Activated naive CD4-positive, alpha-beta T cell treated with anti-CD3 and anti-CD28 coated beads, Interleukin-2, amount 50 U/mL, for 24 hours (primary cell): ENCODE results near the gene BNC2.
A peak's percentile ranks its signal among the peaks of the same experiment; 100 is the strongest.

Source experiments
- H3K27ac Mint-ChIP-seq: one replicate; pipeline ENCODE4 v1.8.0; 2021; ENCODE audit warnings: mild to moderate bottlenecking, mixed read lengths
- H3K27me3 Mint-ChIP-seq: one replicate; pipeline ENCODE4 v1.8.0; 2021; ENCODE audit warnings: mixed read lengths
- H3K36me3 Mint-ChIP-seq: one replicate; pipeline ENCODE4 v1.8.0; 2021; ENCODE audit warnings: mixed read lengths
- H3K4me1 Mint-ChIP-seq: one replicate; pipeline ENCODE4 v1.8.0; 2021; ENCODE audit warnings: mixed read lengths
- H3K4me3 Mint-ChIP-seq: one replicate; pipeline ENCODE4 v1.8.0; 2021; ENCODE audit warnings: mild to moderate bottlenecking, mixed read lengths
- H3K9me3 Mint-ChIP-seq: one replicate; pipeline ENCODE4 v1.8.0; 2021; ENCODE audit warnings: mixed read lengths

BNC2 gene

GRCh38 chr9:16879416-16879815 is 8.9 kb upstream of the BNC2 start:
- Mint-ChIP-seq H3K4me1 (no peaks in the 10 kb centered on the region), H3K4me3 (no peak overlapping the region), H3K36me3 (no peaks in the 10 kb centered on the region), H3K9me3 (peaks cover 5% of the 10 kb centered on the region), H3K27me3 (no peaks in the 10 kb centered on the region), H3K27ac (no peak overlapping the region)

GRCh38 chr9:16877256-16877655 is 6.8 kb upstream of the BNC2 start:
- H3K36me3 Mint-ChIP-seq: no peaks in the 10 kb centered on the region
- H3K4me3 Mint-ChIP-seq: no peak overlapping the region
- H3K4me1 Mint-ChIP-seq: no peaks in the 10 kb centered on the region
- peaks cover 4% of the 10 kb centered on the region for H3K27me3 Mint-ChIP-seq
- H3K9me3 Mint-ChIP-seq: peaks cover 5% of the 10 kb centered on the region
- H3K27ac Mint-ChIP-seq: no peak overlapping the region

GRCh38 chr9:16873126-16873802 is 2.8 kb upstream of the BNC2 start:
- Mint-ChIP-seq H3K4me3 (no peak overlapping the region), H3K27ac (no peak overlapping the region), H3K27me3 (peaks cover 19% of the 10 kb centered on the region), H3K36me3 (no peaks in the 10 kb centered on the region), H3K9me3 (no peaks in the 10 kb centered on the region), H3K4me1 (peaks cover 3% of the 10 kb centered on the region)

- H3K9me3 Mint-ChIP-seq: no peaks in the 10 kb centered on the region
- H3K27me3 Mint-ChIP-seq: peaks cover 19% of the 10 kb centered on the region
- H3K36me3 Mint-ChIP-seq: no peaks in the 10 kb centered on the region
- no peak overlapping the region for H3K27ac Mint-ChIP-seq
- peak overlapping the region; percentile 79 for H3K4me3 Mint-ChIP-seq
- peaks cover 3% of the 10 kb centered on the region for H3K4me1 Mint-ChIP-seq
Observed at GRCh38 chr9:16871336-16872151, 1.1 kb upstream of the BNC2 start.

- Mint-ChIP-seq H3K36me3 (no peaks in the 10 kb centered on the region), H3K9me3 (no peaks in the 10 kb centered on the region), H3K4me3 (peak overlapping the region; percentile 38), H3K27me3 (peaks cover 19% of the 10 kb centered on the region), H3K4me1 (peaks cover 3% of the 10 kb centered on the region), H3K27ac (no peak overlapping the region)
Observed at GRCh38 chr9:16869882-16870595, 431 bp downstream of the BNC2 start.

- Mint-ChIP-seq H3K4me3 (peak overlapping the region; percentile 38), H3K27ac (no peak overlapping the region)
Observed at GRCh38 chr9:16869131-16869881, 1.2 kb downstream of the BNC2 start.

GRCh38 chr9:16868701-16869100 is 1.8 kb downstream of the BNC2 start:
- H3K4me3 Mint-ChIP-seq: no peak overlapping the region
- H3K27ac Mint-ChIP-seq: no peak overlapping the region
- H3K9me3 Mint-ChIP-seq: no peaks in the 10 kb centered on the region
- H3K36me3 Mint-ChIP-seq: no peaks in the 10 kb centered on the region
- H3K4me1 Mint-ChIP-seq: peaks cover 3% of the 10 kb centered on the region
- H3K27me3 Mint-ChIP-seq: peaks cover 19% of the 10 kb centered on the region

More at GRCh38 chr9:16869131-16869881, 1.2 kb downstream of the BNC2 start:
- Mint-ChIP-seq H3K36me3 (no peaks in the 10 kb centered on the region), H3K27me3 (peaks cover 19% of the 10 kb centered on the region), H3K9me3 (no peaks in the 10 kb centered on the region), H3K4me1 (peaks cover 3% of the 10 kb centered on the region)

GRCh38 chr9:16867576-16868311 is 2.7 kb downstream of the BNC2 start:
- peaks cover 3% of the 10 kb centered on the region for H3K4me1 Mint-ChIP-seq
- H3K27me3 Mint-ChIP-seq: peaks cover 16% of the 10 kb centered on the region
- no peaks in the 10 kb centered on the region for H3K9me3 Mint-ChIP-seq
- no peak overlapping the region for H3K27ac Mint-ChIP-seq
- no peak overlapping the region for H3K4me3 Mint-ChIP-seq
- no peaks in the 10 kb centered on the region for H3K36me3 Mint-ChIP-seq

- peaks cover 3% of the 10 kb centered on the region for H3K4me1 Mint-ChIP-seq
- H3K36me3 Mint-ChIP-seq: no peaks in the 10 kb centered on the region
- H3K9me3 Mint-ChIP-seq: no peaks in the 10 kb centered on the region
- H3K27ac Mint-ChIP-seq: no peak overlapping the region
- H3K27me3 Mint-ChIP-seq: peaks cover 12% of the 10 kb centered on the region
- H3K4me3 Mint-ChIP-seq: no peak overlapping the region
Observed at GRCh38 chr9:16866587-16866986, 3.9 kb downstream of the BNC2 start.

- no peaks in the 10 kb centered on the region for H3K36me3 Mint-ChIP-seq
- peaks cover 10% of the 10 kb centered on the region for H3K27me3 Mint-ChIP-seq
- H3K9me3 Mint-ChIP-seq: no peaks in the 10 kb centered on the region
- H3K4me3 Mint-ChIP-seq: no peak overlapping the region
- H3K4me1 Mint-ChIP-seq: no peaks in the 10 kb centered on the region
- H3K27ac Mint-ChIP-seq: no peak overlapping the region
Observed at GRCh38 chr9:16864649-16865434, 5.6 kb downstream of the BNC2 start.

- Mint-ChIP-seq H3K27ac (no peak overlapping the region), H3K27me3 (no peaks in the 10 kb centered on the region), H3K4me3 (no peak overlapping the region), H3K9me3 (no peaks in the 10 kb centered on the region), H3K4me1 (no peaks in the 10 kb centered on the region), H3K36me3 (no peaks in the 10 kb centered on the region)
Observed at GRCh38 chr9:16848179-16848578, 22.3 kb downstream of the BNC2 start.

GRCh38 chr9:16846986-16847385 is 23.5 kb downstream of the BNC2 start:
- no peak overlapping the region for H3K4me3 Mint-ChIP-seq
- no peak overlapping the region for H3K27ac Mint-ChIP-seq
- H3K4me1 Mint-ChIP-seq: no peaks in the 10 kb centered on the region
- no peaks in the 10 kb centered on the region for H3K27me3 Mint-ChIP-seq
- no peaks in the 10 kb centered on the region for H3K36me3 Mint-ChIP-seq
- no peaks in the 10 kb centered on the region for H3K9me3 Mint-ChIP-seq

GRCh38 chr9:16846367-16846766 is 24.1 kb downstream of the BNC2 start:
- H3K27ac Mint-ChIP-seq: no peak overlapping the region
- no peaks in the 10 kb centered on the region for H3K9me3 Mint-ChIP-seq
- no peaks in the 10 kb centered on the region for H3K36me3 Mint-ChIP-seq
- H3K4me3 Mint-ChIP-seq: no peak overlapping the region
- H3K4me1 Mint-ChIP-seq: no peaks in the 10 kb centered on the region
- no peaks in the 10 kb centered on the region for H3K27me3 Mint-ChIP-seq

- Mint-ChIP-seq H3K4me3 (no peak overlapping the region), H3K9me3 (no peaks in the 10 kb centered on the region), H3K27ac (no peak overlapping the region), H3K27me3 (no peaks in the 10 kb centered on the region), H3K36me3 (no peaks in the 10 kb centered on the region), H3K4me1 (no peaks in the 10 kb centered on the region)
Observed at GRCh38 chr9:16834817-16835216, 35.7 kb downstream of the BNC2 start.
